NCI-H748 treated with DMSO at 0.1 percent for 48 hours (cell line): ENCODE results near the gene HOXA7.

Experiments used
- DNase-seq: peaks from one replicate; lab custom pipeline; 2025; lab: John Stamatoyannopoulos, UW

Gene HOXA7

DNA sequence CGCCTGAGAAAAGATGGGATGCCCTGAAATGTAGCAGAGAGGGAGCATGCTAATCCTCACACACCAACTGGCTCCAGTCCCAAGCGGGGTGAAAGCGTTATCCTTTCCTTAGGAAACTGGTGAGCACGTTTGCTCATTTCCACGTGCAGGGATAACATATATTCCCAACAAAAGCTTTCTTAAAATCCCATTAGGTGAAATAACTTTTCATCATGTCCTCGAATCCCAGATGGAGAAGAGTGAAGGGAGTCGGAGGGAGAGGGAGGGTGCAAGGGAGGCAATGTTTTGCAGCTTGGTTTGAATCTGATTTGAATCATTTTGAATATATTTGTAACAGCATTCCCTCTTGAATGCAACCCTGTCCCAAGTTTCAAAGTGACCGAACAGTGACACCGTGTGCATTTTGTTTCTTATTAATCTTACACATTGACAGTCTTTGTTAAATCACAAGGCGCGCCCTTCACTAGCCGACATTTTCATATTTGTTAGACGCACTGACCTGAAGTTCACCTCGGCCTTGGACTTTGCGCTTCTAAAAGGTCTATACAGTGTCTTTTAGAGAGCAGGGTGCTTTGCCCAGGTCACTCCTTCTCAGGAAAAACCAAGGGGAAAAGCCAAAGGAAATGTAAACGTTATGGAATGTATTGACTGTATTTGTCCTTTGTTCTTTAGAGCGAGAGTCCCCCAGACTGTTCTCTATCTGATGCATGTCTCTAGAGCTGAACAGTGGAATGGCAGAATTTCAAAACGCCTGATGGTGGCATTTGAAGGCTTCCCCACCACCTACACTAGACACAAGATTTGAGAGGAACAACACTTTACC is 22.9 kb downstream of the HOXA7 start:
- DNase-seq: no peak

GRCh38 chr7:27132978-27133377 is 23.5 kb downstream of the HOXA7 start:
- no peak for DNase-seq

DNA sequence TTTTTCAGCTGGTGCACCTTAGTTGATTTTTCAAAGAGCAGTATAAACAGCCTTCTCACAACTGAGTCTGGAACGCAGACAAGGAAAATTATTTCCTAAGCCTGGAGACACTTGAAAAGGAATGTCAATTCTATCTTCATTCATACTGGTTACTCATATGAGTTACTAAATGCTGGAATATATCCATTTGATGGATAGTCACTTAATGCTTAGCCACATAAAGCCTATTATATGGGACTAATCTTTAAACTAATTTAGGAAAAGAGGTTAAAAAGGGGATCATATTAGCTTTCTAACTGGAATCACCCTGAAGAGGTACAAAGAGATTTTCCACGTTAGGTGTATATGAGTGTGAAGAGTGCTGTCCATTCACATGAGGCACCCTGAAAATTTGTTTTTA is 24.3 kb downstream of the HOXA7 start:
- no peak for DNase-seq

DNA sequence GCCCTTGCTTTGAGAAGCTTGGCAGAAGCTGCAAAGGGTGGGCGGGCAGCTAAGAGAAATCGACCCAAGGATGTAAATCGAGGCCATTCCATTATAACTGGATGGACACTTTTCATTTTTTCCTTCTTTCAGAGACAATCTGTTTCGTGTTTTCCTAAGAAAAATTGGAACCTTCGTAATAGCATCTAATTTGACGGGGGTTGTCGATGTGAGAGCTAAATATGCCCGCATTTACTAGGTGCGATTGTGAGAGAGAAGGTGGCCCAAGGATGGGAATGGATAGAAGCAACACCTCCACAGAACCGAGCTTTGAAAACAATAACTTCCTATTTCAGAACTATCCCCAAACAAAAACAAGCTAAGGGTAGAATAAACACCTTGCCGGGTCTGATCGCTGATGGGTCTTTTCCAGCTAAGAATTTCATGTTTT is 25.1 kb downstream of the HOXA7 start:
- no peak for DNase-seq

DNA sequence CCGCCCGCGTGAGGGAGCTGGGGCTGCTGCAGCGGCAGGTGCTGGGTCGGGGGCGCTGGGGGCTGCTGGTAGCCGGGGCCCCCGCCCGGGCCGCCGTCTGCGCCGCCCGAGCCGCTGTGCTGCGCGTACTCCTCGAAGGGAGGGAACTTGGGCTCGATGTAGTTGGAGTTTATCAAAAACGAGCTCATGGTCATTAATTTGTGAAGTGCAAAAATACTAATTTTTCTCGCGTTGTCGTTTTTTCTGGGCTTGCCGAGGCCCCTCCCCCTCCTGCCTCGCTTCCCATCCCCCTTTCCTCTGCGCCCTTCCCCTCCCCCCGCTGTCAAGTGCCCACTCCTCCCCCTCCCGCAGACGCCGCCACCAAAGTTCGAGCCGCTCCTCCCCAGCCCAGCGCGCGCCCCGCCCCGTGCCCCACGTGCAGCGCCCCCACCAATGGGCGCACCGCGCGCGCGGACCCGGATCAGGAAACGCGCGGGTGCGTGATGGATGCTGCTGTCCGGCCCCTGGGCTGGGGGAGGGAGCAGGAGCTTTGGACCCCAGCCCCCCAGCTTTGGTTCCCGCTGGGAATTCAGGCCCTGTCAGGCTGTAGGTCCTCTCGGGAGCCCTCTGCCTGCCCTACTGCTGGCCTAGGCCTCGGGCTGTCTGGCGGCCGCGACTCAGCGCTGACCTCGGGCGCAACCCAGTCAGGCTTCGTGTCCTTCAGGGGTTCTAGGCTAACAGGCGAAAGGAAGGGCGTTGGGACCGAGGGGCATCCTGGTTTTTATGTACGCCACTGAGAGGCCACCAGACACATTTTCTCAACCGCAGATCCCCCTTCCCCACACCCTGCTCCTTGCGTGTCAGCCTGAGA is 25.7 kb downstream of the HOXA7 start, which contains the start of gene HOXA4:
Gene HOXA4, minus strand, starts transcription at position 218 of the 850 bp plus-strand sequence. Its CDS starts 24 bp downstream, at position 194.
- DNase-seq: peak; percentile 86

DNA sequence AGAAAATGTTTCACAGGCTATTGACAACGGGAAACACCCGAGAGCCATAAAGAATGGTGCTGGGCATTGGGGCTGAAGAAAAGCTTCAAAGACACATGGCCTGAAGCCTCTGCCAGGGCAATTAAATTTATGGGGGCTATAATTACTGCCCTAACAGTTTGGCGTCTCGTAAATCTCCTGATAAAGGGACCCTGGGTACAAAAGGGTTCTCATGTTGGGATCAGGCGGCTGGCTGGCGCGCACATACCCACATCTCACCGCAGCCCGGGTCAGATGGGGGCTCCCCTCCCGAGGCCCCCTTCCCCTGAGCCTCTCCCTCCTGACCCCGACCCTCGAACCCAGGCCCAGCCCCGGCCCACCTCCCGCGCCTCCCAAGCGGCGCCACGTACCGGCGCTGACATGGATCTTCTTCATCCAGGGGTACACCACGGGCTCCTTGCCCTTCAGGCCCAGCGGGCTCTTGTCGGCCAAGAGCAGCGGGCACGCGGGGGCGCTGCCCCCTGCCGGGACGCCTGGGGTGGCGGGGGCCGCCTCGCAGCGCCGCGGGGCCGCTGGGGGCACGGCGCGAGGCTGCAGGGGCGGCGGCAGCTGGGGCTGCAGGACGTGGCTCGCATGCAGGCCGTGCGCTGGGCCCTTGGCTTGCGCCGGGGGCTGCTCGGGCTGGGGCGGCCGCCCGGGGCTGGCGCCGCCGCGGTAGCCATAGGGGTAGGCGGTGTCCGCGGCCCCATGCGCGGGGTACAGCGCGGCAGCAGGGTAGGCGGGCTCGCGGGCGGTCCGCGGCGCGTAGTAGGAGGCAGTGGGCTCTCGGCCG is 26.5 kb downstream of the HOXA7 start:
- peak; percentile 62 for DNase-seq

DNA sequence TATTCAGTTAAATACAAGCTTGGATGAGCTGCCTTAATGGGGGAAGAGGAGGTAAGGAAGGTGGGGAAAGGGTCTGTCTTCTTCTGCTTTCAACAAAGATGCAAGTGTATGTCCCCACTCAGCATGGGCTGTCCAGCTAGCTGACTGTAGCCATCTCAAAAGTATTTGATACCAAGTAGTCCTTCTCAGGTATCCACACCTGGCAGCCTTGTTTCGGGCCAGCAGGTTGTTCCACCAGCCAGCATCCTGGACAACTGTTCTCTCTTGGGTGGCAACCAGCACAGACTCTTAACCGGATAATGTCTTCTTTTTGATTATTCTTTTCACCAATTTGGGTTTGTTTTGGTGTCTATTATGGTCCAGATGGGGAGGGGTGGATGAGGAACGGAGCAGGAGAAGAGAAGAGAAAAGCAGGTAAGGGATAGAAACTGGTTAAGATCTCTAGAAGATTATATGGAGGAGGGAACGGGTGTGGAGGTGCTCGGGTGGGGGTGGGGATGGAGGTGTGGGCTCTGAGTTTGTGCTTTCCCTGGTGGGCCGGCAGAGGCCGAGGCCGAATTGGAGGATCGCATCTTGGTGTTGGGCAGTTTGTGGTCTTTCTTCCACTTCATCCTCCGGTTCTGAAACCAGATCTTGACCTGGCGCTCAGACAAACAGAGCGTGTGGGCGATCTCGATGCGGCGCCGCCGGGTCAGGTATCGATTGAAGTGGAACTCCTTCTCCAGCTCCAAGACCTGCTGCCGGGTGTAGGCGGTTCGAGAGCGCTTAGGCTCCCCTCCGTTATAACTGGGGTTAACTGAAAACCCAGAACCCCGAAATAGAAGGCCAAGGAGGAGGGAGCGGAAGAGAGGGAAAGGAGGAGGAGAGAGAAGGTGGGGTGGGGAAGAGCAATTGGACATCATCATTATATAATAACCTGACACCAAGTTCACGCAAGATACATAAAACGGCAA is 27.4 kb downstream of the HOXA7 start:
- DNase-seq: no peak

DNA sequence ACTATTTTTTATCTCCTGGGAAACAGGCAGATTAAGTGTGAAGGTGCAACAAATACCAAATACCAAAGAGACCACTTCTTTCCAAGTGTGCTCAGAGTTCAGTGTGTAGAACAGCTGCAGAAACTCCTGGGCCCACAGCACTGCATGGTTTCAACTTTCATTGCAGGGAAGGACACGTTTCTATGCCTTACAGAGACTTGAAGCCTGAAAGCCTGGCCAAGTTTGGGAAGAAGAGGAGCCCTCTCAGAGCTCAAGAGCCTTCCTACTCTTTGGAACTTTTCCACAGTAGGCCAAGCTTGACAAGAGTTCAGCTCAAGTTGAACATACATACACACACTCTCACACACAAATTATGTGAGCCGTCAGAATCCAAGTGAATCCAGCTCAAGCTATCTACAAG is 28.4 kb downstream of the HOXA7 start:
- no peak for DNase-seq

GRCh38 chr7:27126596-27127327 is 29.7 kb downstream of the HOXA7 start:
- no peak for DNase-seq

DNA sequence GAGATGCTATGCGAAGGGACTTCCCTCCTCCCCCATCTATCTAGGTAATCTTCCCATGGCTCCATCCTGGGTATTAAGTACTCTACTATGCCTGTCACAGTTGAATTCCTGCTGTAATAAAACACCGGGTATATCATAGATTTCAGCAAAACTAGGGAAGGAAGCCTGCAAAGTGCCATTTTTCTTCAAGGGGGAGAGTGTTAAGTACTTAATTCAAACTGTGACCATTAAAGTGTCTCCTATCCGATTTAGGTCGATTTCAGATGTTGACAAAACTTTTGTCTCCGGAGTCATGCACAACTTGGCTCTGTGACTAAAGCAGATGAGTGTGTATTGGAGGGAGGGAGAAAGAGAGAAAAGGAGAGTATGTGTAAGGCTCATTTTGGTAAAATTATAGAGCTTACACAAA is 30.5 kb downstream of the HOXA7 start:
- no peak for DNase-seq

- DNase-seq: no peak
These were observed 31.4 kb downstream of the HOXA7 start for GRCh38 chr7:27124902-27125689.

- DNase-seq: no peak
These were observed 32.2 kb downstream of the HOXA7 start for GRCh38 chr7:27124096-27124901.

GRCh38 chr7:27123477-27124053 is 32.9 kb downstream of the HOXA7 start:
- DNase-seq: no peak

DNA sequence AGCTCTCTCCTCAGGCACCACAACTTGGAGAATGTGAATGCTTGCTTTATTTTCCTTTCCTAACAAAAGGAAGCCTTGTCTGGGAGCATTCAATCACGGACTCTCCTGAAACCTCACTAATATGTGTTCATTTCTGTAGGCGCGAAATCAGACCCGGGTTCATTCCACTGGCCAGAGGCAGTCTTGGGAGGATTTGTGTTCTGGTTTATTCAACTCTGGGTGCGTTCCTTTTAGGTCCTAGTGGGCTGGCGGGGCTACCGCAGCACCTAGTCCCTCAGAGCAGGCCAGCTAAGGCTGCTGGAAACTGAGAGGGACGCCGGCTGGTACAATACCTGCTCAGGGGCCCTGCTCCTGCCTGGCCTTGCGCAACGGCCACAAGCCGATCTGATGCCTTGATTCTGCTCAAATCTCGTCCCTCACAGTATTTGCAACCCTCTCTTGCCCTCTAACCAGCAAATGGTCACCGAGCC is 33.4 kb downstream of the HOXA7 start:
- DNase-seq: no peak

- no peak for DNase-seq
These were observed 34.2 kb downstream of the HOXA7 start for GRCh38 chr7:27122077-27122910.

- no peak for DNase-seq
These were observed 34.8 kb downstream of the HOXA7 start for GRCh38 chr7:27121684-27122076.

DNA sequence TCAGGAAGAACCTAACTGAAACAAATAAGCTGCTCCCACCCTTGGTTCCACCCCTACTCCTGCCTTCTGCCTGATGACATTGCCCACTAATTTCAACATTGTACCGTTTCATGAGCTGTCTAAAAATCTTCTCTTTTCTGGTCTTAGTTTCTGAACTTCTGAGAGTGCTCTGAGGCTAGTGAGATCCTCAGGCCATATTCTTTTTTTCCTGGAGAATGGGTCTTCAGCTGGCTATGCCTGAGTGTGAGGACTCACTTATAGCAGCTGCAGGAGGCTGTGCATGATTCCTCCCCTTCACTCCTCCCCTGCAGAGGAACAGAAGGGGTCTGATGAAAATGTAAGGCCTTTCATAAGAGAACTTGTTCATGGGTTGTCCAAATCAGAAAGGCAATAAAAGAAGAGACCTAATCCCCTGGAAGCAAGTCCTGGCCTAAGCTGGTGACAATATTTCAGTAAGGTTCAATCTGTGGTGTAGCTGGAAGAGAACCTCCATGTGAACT is 37.0 kb downstream of the HOXA7 start:
- DNase-seq: no peak
